ENCODE data around the gene RGMB. TPM values are rescaled to one million over a fixed set of nuclear protein-coding genes. Genes with fewer than 3 reads are reported as not detected.

RGMB gene
- polyA plus RNA-seq, 1 of the 3 experiments (the other 2 are of a cell fraction), result 86.7 TPM

DNA sequence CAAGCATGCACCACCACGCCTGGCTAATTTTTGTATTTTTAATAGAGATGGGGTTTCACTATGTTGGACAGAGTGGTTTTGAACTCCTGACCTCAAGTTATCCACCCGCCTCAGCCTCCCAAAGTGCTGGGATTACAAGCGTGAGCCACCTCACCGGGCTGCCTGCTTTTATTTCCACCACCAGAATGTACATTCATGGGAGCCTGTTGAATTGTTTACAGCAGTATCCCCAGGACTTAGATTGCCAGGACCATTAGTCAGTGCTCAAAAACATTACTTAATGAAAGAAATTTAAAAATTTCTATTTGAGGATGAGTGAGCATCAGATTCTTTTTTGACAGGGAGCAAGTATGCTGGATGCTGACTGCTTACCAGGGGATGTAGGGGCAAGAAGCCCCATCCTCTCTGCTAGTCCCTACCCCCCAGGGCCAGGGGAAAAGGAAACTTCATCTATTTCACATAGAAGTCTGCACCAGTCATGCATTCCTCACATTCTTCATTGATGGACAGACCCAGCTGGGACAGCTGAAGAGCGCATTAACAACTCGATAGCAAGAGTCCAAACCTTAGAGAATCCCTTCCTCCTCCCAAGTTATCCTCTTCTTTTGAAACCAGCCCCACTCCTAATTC is 10.3 kb upstream of the RGMB start:
- Histone ChIP-seq H3K9ac (no peak overlapping the region), H4K20me1 (ENCODE audit: insufficient read depth) (no peaks in the 10 kb centered on the region), H3K4me1 (ENCODE audit: control insufficient read depth in 1 of 2, insufficient read depth in 2 of 2, low read depth in 1 of 2, low read length in 1 of 2) (peaks cover 0 to 9% of the 10 kb centered on the region in 2 experiments; a peak in 1 of 4 replicates), H3K27ac (ENCODE audit: low read depth in 2 of 2, low read length in 1 of 2) (peak overlapping the region in 1 of 2 experiments; percentile 64; a peak in 2 of 4 replicates), H3K79me2 (ENCODE audit: insufficient read depth) (no peaks in the 10 kb centered on the region), H2AFZ (ENCODE audit: low read depth) (no peak overlapping the region), H3K4me2 (no peak overlapping the region), H3F3A (replicated peaks; ENCODE audit: insufficient read depth) (peaks cover 10% of the 10 kb centered on the region), H3K9me2 (no peaks in the 10 kb centered on the region), H3K4me3 (ENCODE audit: low read depth in 2 of 2, low read length in 1 of 2) (no peak overlapping the region), H3K9me3 (no peaks in the 10 kb centered on the region), H3K36me3 (replicated peaks in 1 of 2; ENCODE audit: control insufficient read depth in 1 of 2, insufficient read depth in 2 of 2, low read length in 1 of 2) (no peaks in the 10 kb centered on the region), H3K27me3 (ENCODE audit: insufficient read depth) (no peaks in the 10 kb centered on the region)
- CTCF ChIA-PET, result no interaction called here
- POLR2A ChIA-PET, result no interaction called here
- WGBS (ENCODE audit: low lambda C conversion rate), result 54% methylated on average over 6 of the region's 6 CpGs
- no peak for DNase-seq
- TF ChIP-seq RCOR1 (IDR thresholded peaks at IDR 0.05; ENCODE audit: low read length) (no peak), CHD2 (IDR thresholded peaks at IDR 0.05; ENCODE audit: low read length, partially characterized antibody) (no peak), FOXM1 (IDR thresholded peaks at IDR 0.05; ENCODE audit: low read depth) (no peak), NRF1 (IDR thresholded peaks at IDR 0.05; ENCODE audit: low read depth, low read length) (no peak), SMC3 (IDR thresholded peaks at IDR 0.05; ENCODE audit: low read depth, low read length) (no peak), RFX5 (IDR thresholded peaks at IDR 0.05; ENCODE audit: low read length) (no peak), EZH2phosphoT487 (IDR thresholded peaks at IDR 0.05; ENCODE audit: borderline replicate concordance, low read depth) (no peak), NFIC (IDR thresholded peaks at IDR 0.05; ENCODE audit: borderline replicate concordance) (peak; percentile 22; the same call in 1 of the 2 replicates), GABPA (IDR thresholded peaks at IDR 0.05; ENCODE audit: low read depth) (no peak), EP300 (IDR thresholded peaks at IDR 0.05; ENCODE audit: borderline replicate concordance in 1 of 2, low read depth in 1 of 2, low read length in 1 of 2) (peak in 1 of 2 experiments; percentile 74; a peak in 2 of 4 replicates), FOXJ3 (CRISPR knock-in tag; IDR thresholded peaks at IDR 0.05) (no peak), MEF2A (IDR thresholded peaks at IDR 0.05; ENCODE audit: borderline replicate concordance, low read depth) (0 out of 2 replicates have a peak, but pooled peaks have one; percentile 15), TCF12 (IDR thresholded peaks at IDR 0.05) (peak; percentile 82), JUND (IDR thresholded peaks at IDR 0.05) (peak; percentile 72), MXI1 (IDR thresholded peaks at IDR 0.05; ENCODE audit: low read depth, low read length) (no peak), TEAD4 (IDR thresholded peaks at IDR 0.05; ENCODE audit: borderline replicate concordance, insufficient read depth) (peak; percentile 91)
- TF ChIP-seq, protein P1, sequence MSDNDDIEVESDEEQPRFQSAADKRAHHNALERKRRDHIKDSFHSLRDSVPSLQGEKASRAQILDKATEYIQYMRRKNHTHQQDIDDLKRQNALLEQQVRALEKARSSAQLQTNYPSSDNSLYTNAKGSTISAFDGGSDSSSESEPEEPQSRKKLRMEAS (IDR thresholded peaks at IDR 0.05; ENCODE audit: low read depth), result no peak
- TF ChIP-seq, protein P2, sequence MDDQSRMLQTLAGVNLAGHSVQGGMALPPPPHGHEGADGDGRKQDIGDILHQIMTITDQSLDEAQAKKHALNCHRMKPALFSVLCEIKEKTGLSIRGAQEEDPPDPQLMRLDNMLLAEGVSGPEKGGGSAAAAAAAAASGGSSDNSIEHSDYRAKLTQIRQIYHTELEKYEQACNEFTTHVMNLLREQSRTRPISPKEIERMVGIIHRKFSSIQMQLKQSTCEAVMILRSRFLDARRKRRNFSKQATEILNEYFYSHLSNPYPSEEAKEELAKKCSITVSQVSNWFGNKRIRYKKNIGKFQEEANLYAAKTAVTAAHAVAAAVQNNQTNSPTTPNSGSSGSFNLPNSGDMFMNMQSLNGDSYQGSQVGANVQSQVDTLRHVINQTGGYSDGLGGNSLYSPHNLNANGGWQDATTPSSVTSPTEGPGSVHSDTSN (IDR thresholded peaks at IDR 0.05), result peak; percentile 82
- TF ChIP-seq, protein P3, sequence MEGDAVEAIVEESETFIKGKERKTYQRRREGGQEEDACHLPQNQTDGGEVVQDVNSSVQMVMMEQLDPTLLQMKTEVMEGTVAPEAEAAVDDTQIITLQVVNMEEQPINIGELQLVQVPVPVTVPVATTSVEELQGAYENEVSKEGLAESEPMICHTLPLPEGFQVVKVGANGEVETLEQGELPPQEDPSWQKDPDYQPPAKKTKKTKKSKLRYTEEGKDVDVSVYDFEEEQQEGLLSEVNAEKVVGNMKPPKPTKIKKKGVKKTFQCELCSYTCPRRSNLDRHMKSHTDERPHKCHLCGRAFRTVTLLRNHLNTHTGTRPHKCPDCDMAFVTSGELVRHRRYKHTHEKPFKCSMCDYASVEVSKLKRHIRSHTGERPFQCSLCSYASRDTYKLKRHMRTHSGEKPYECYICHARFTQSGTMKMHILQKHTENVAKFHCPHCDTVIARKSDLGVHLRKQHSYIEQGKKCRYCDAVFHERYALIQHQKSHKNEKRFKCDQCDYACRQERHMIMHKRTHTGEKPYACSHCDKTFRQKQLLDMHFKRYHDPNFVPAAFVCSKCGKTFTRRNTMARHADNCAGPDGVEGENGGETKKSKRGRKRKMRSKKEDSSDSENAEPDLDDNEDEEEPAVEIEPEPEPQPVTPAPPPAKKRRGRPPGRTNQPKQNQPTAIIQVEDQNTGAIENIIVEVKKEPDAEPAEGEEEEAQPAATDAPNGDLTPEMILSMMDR (IDR thresholded peaks at IDR 0.05), result no peak
- TF ChIP-seq, protein P4, sequence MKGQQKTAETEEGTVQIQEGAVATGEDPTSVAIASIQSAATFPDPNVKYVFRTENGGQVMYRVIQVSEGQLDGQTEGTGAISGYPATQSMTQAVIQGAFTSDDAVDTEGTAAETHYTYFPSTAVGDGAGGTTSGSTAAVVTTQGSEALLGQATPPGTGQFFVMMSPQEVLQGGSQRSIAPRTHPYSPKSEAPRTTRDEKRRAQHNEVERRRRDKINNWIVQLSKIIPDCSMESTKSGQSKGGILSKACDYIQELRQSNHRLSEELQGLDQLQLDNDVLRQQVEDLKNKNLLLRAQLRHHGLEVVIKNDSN (IDR thresholded peaks at IDR 0.05; ENCODE audit: borderline replicate concordance, low read depth), result no peak
- TF ChIP-seq, protein P5, sequence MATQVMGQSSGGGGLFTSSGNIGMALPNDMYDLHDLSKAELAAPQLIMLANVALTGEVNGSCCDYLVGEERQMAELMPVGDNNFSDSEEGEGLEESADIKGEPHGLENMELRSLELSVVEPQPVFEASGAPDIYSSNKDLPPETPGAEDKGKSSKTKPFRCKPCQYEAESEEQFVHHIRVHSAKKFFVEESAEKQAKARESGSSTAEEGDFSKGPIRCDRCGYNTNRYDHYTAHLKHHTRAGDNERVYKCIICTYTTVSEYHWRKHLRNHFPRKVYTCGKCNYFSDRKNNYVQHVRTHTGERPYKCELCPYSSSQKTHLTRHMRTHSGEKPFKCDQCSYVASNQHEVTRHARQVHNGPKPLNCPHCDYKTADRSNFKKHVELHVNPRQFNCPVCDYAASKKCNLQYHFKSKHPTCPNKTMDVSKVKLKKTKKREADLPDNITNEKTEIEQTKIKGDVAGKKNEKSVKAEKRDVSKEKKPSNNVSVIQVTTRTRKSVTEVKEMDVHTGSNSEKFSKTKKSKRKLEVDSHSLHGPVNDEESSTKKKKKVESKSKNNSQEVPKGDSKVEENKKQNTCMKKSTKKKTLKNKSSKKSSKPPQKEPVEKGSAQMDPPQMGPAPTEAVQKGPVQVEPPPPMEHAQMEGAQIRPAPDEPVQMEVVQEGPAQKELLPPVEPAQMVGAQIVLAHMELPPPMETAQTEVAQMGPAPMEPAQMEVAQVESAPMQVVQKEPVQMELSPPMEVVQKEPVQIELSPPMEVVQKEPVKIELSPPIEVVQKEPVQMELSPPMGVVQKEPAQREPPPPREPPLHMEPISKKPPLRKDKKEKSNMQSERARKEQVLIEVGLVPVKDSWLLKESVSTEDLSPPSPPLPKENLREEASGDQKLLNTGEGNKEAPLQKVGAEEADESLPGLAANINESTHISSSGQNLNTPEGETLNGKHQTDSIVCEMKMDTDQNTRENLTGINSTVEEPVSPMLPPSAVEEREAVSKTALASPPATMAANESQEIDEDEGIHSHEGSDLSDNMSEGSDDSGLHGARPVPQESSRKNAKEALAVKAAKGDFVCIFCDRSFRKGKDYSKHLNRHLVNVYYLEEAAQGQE (IDR thresholded peaks at IDR 0.05; ENCODE audit: low read depth, low read length), result no peak
- TF ChIP-seq, protein P6, sequence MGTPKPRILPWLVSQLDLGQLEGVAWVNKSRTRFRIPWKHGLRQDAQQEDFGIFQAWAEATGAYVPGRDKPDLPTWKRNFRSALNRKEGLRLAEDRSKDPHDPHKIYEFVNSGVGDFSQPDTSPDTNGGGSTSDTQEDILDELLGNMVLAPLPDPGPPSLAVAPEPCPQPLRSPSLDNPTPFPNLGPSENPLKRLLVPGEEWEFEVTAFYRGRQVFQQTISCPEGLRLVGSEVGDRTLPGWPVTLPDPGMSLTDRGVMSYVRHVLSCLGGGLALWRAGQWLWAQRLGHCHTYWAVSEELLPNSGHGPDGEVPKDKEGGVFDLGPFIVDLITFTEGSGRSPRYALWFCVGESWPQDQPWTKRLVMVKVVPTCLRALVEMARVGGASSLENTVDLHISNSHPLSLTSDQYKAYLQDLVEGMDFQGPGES (IDR thresholded peaks at IDR 0.05; ENCODE audit: low read depth, low read length), result no peak
- TF ChIP-seq, protein P7, sequence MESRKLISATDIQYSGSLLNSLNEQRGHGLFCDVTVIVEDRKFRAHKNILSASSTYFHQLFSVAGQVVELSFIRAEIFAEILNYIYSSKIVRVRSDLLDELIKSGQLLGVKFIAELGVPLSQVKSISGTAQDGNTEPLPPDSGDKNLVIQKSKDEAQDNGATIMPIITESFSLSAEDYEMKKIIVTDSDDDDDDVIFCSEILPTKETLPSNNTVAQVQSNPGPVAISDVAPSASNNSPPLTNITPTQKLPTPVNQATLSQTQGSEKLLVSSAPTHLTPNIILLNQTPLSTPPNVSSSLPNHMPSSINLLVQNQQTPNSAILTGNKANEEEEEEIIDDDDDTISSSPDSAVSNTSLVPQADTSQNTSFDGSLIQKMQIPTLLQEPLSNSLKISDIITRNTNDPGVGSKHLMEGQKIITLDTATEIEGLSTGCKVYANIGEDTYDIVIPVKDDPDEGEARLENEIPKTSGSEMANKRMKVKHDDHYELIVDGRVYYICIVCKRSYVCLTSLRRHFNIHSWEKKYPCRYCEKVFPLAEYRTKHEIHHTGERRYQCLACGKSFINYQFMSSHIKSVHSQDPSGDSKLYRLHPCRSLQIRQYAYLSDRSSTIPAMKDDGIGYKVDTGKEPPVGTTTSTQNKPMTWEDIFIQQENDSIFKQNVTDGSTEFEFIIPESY (IDR thresholded peaks at IDR 0.05; ENCODE audit: borderline replicate concordance, low read depth), result no peak
